CD14-positive monocyte (primary cell): ENCODE measurements around the gene ZNF207. TPM values are rescaled to one million over a fixed set of nuclear protein-coding genes. Genes with fewer than 3 reads are reported as not detected.

Experiments
- DNase-seq, 3 donors: peaks; one replicate each; pipeline ENCODE4 v3.0.0-alpha.2; 2011 to 2022
- H2AFZ ChIP-seq: 2 replicates; pipeline ENCODE4 v1.6.0; 2012; ENCODE audit warnings: mild to moderate bottlenecking, low read depth, low read length, inconsistent platforms; ENCODE audit not compliant: insufficient read depth, poor library complexity, severe bottlenecking
- H3K27ac ChIP-seq, 2 donors: 1 replicate in 1 of 2; 2 replicates in 1 of 2; pipeline ENCODE4 v1.5.1; 2012 to 2013; ENCODE audit warnings: low read length in 2 of 2, control low read depth in 1 of 2, inconsistent platforms in 1 of 2, low read depth in 1 of 2, mild to moderate bottlenecking in 1 of 2
- H3K27me3 ChIP-seq, 2 donors: one replicate each; pipeline versions ENCODE4 v1.6.0 to v1.6.1; 2011 to 2013; ENCODE audit warnings: low read length in 2 of 2; ENCODE audit not compliant: control insufficient read depth in 2 of 2, insufficient read depth in 2 of 2
- H3K36me3 ChIP-seq, 2 donors: replicated peaks in 1 of 2; 1 replicate in 1 of 2; 2 replicates in 1 of 2; pipeline versions ENCODE4 v1.5.1 to v1.6.1; 2012 to 2013; ENCODE audit warnings: low read length in 2 of 2, control low read depth in 1 of 2, inconsistent platforms in 1 of 2, mild to moderate bottlenecking in 1 of 2; ENCODE audit not compliant: insufficient read depth in 2 of 2, control insufficient read depth in 1 of 2
- H3K4me1 ChIP-seq, 2 donors: 1 replicate in 1 of 2; 2 replicates in 1 of 2; pipeline versions ENCODE4 v1.5.1 to v1.6.1; 2012 to 2013; ENCODE audit warnings: low read length in 2 of 2, control low read depth in 1 of 2, inconsistent platforms in 1 of 2, mild to moderate bottlenecking in 1 of 2, moderate library complexity in 1 of 2; ENCODE audit not compliant: insufficient read depth in 2 of 2, control insufficient read depth in 1 of 2
- H3K4me2 ChIP-seq: replicated peaks from 2 replicates; pipeline ENCODE3; 2012; ENCODE audit warnings: low read length, moderate library complexity, mild to moderate bottlenecking; ENCODE audit not compliant: poor library complexity, severe bottlenecking; ENCODE audit errors: extremely low read depth
- H3K4me3 ChIP-seq, 3 experiments: fragments of 200-600 bp in 1 of 3; sonication (generic) in 1 of 3; replicated peaks in 1 of 3; 1 replicate in 2 of 3; 2 replicates in 1 of 3; pipeline ENCODE4 v1.5.1; 2011 to 2013; ENCODE audit warnings: low read length in 3 of 3, mild to moderate bottlenecking in 3 of 3, control low read depth in 2 of 3, low read depth in 2 of 3, inconsistent platforms in 1 of 3, moderate library complexity in 1 of 3
- H3K79me2 ChIP-seq: 2 replicates; pipeline ENCODE4 v1.6.0; 2012; ENCODE audit warnings: mild to moderate bottlenecking, control low read depth, inconsistent platforms, low read length, moderate library complexity; ENCODE audit not compliant: insufficient read depth
- H3K9ac ChIP-seq: 2 replicates; pipeline ENCODE4 v1.6.0; 2017; ENCODE audit warnings: low read length, mild to moderate bottlenecking; ENCODE audit not compliant: insufficient read depth, poor library complexity, severe bottlenecking
- H3K9me3 ChIP-seq, 2 donors: replicated peaks in 1 of 2; 1 replicate in 1 of 2; 2 replicates in 1 of 2; pipeline versions ENCODE4 v1.5.1 to v1.6.1; 2012 to 2013; ENCODE audit warnings: low read length in 2 of 2, control low read depth in 1 of 2; ENCODE audit not compliant: control insufficient read depth in 1 of 2, insufficient read depth in 1 of 2
- H4K20me1 ChIP-seq: 2 replicates; pipeline ENCODE4 v1.6.0; 2012; ENCODE audit warnings: mild to moderate bottlenecking, low read length, control low read depth, moderate library complexity; ENCODE audit not compliant: insufficient read depth
- H3K27ac Mint-ChIP-seq, 7 donors: one replicate each; pipeline ENCODE4 v1.8.0; 2020; ENCODE audit warnings: mild to moderate bottlenecking in 7 of 7, mixed read lengths in 7 of 7, moderate library complexity in 6 of 7, inconsistent platforms in 2 of 7
- H3K27me3 Mint-ChIP-seq, 3 donors: one replicate each; pipeline ENCODE4 v1.8.0; 2021 to 2022; ENCODE audit warnings: low read depth in 3 of 3, mild to moderate bottlenecking in 3 of 3, mixed read lengths in 3 of 3, moderate library complexity in 3 of 3, inconsistent platforms in 1 of 3
- H3K36me3 Mint-ChIP-seq, 2 donors: one replicate each; pipeline ENCODE4 v1.8.0; 2020; ENCODE audit warnings: mixed read lengths in 2 of 2, inconsistent platforms in 1 of 2, mild to moderate bottlenecking in 1 of 2
- H3K4me1 Mint-ChIP-seq: one replicate; pipeline ENCODE4 v1.8.0; 2020; ENCODE audit warnings: mild to moderate bottlenecking, mixed read lengths
- H3K4me3 Mint-ChIP-seq, 2 donors: one replicate each; pipeline ENCODE4 v1.8.0; 2020; ENCODE audit warnings: mild to moderate bottlenecking in 2 of 2, mixed read lengths in 2 of 2, moderate library complexity in 1 of 2
- H3K9me3 Mint-ChIP-seq, 7 donors: one replicate each; pipeline ENCODE4 v1.8.0; 2020 to 2022; ENCODE audit warnings: mixed read lengths in 7 of 7, mild to moderate bottlenecking in 6 of 7, moderate library complexity in 6 of 7, inconsistent platforms in 2 of 7
- CTCF ChIP-seq: fragments of 200-600 bp; IDR thresholded peaks from one replicate; pipeline ENCODE4 v1.8.0; 2022; ENCODE audit warnings: antibody characterized with exemption, mild to moderate bottlenecking
- WGBS: methylation state at CpG from one replicate; pipeline ENCODE4 v1.1.5; 2013; ENCODE audit warnings: missing lambda C conversion rate; ENCODE audit not compliant: insufficient coverage; 5-methylcytosine and 5-hydroxymethylcytosine counted together
- intact Hi-C, 2 donors: fragments of 100-400 bp; cut with micrococcal nuclease; formaldehyde crosslinking; loops; one replicate each; pipeline versions ENCODE4 v1.15.0 to v1.15.1; 2023
- polyA plus RNA-seq, 3 donors: library from polyadenylated mRNA; depleted of rRNA in 1 of 3; unstranded in 2 of 3; stranded (reverse) in 1 of 3; fragments of 300-500 nt in 2 of 3; fragments of >200 nt in 1 of 3; fragmentation: Illumina TruSeq in 2 of 3; gene quantifications; 1 replicate in 2 of 3; 2 replicates in 1 of 3; pipeline ENCODE4 v1.2.3, GENCODE V29; 2012 to 2021

ZNF207 gene
- polyA plus RNA-seq, 3 donors: 129 to 147 (median 138) TPM

DNA sequence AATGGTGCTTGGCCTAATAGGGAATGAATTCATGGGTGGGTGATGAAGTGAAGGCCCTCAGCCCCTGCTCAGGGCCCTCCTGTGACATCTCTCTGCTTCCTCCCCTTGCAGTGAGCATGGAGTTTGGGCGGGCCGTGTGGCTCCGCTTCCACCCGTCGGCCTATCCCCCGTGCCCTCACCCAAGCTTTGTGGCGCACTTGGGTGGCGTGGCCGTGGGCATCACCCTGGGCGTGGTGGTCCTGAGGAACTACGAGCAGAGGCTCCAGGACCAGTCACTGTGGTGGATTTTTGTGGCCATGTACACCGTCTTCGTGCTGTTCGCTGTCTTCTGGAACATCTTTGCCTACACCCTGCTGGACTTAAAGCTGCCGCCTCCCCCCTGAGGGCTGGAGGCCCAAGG lies 29.1 kb upstream of the ZNF207 start:
- peak overlapping the region in 1 of 7 donors; percentile 27 for H3K27ac Mint-ChIP-seq
- WGBS: 93% methylated on average over 14 of the region's 15 CpGs
- Histone ChIP-seq H3K36me3 (no peaks in the 10 kb centered on the region), H2AFZ (no peak overlapping the region), H3K4me2 (no peak overlapping the region), H4K20me1 (no peaks in the 10 kb centered on the region), H3K4me1 (peaks cover 23 to 35% of the 10 kb centered on the region in 2 donors), H3K27ac (no peak overlapping the region), H3K4me3 (no peak overlapping the region), H3K9me3 (no peaks in the 10 kb centered on the region), H3K79me2 (no peaks in the 10 kb centered on the region), H3K9ac (no peak overlapping the region), H3K27me3 (no peaks in the 10 kb centered on the region)
- H3K36me3 Mint-ChIP-seq: peaks cover 0 to 2% of the 10 kb centered on the region in 2 donors
- peaks cover 0 to 3% (median 0%) of the 10 kb centered on the region in 7 donors for H3K9me3 Mint-ChIP-seq
- H3K4me3 Mint-ChIP-seq: peak overlapping the region in 1 of 2 donors; percentile 16
- no peak for DNase-seq
- peaks cover 2 to 8% (median 4%) of the 10 kb centered on the region in 3 donors for H3K27me3 Mint-ChIP-seq
- no peak for TF ChIP-seq CTCF
- intact Hi-C loops: loop anchor here in 1 of 2 donors (5.0 kb wide), 1 partner anchor 69 kb away; no protein-coding TSS in a partner anchor
- H3K4me1 Mint-ChIP-seq: peaks cover 37% of the 10 kb centered on the region

DNA sequence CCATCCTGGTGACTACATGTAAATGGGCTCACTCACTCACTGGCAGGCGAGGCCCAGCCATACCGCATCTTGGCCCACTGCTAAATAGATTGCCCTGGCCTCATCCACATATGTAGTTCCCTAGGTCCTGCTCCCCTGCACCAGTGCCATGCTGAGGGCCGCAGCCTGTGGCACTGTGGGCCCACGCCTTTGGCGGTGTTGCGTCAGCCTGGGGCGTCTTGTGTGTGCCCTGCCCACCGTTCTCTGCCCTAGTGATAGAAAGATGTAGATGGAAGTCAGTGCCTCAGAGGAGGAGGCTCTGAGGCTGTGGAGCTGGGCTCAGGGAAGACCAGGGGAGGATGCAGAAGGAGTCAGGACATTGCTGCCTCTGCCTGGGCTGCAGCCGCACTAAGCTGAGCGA lies 26.9 kb upstream of the ZNF207 start:
- Histone ChIP-seq H3K27me3 (no peaks in the 10 kb centered on the region), H3K36me3 (no peaks in the 10 kb centered on the region), H3K79me2 (no peaks in the 10 kb centered on the region), H3K4me3 (no peak overlapping the region), H3K9ac (no peak overlapping the region), H2AFZ (peak overlapping the region; percentile 67), H3K27ac (no peak overlapping the region), H3K4me1 (peaks cover 23 to 35% of the 10 kb centered on the region in 2 donors), H3K9me3 (no peaks in the 10 kb centered on the region), H3K4me2 (no peak overlapping the region), H4K20me1 (no peaks in the 10 kb centered on the region)
- no peak for DNase-seq
- Mint-ChIP-seq H3K9me3 (peaks cover 0 to 3% (median 0%) of the 10 kb centered on the region in 7 donors), H3K27me3 (peaks cover 2 to 8% (median 4%) of the 10 kb centered on the region in 3 donors), H3K4me3 (peak overlapping the region in 1 of 2 donors; percentile 9), H3K4me1 (peaks cover 38% of the 10 kb centered on the region), H3K27ac (peak overlapping the region in 3 of 7 donors; percentile 35 to 70 (median 58)), H3K36me3 (peaks cover 0 to 2% of the 10 kb centered on the region in 2 donors)
- intact Hi-C loops: loop anchor here in 1 of 2 donors (5.0 kb wide), 1 partner anchor 71 kb away; no protein-coding TSS in a partner anchor
- 60% methylated on average over 10 of the region's 10 CpGs for WGBS
- no peak for TF ChIP-seq CTCF
